GM18499 (cell line): ENCODE data around the gene SDE2.
"Not testable (repeated sequence)": the region's sequence is repeated elsewhere in the genome, so short reads cannot be mapped to it uniquely, and the experiment has no call there.

ENCODE experiments used
- ATAC-seq: cut with Tn5 transposase; IDR thresholded peaks from one replicate; pipeline ENCODE4 v1.9.1; 2021; ENCODE audit warnings: moderate number of reproducible peaks; ENCODE audit not compliant: insufficient read depth, unreplicated experiment

Gene SDE2

DNA sequence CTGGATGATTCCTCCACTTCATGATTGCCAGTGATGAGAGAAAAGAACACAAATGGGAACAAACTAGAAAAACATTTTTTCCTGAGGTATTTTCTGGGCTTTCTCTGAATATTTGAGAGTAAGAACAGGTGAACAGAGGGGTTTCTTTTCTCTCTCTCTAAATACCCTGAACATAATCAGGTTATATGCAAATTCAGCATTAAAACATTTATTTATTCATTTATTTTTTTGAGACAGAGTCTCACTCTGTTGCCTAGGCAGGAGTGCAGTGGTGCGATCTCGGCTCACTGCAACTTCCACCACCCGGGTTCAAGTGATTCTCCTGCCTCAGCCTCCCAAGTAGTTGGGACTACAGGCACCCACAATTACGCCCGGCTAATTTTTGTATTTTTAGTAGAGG lies 52.3 kb downstream of the SDE2 start:
- ATAC-seq: no peak

DNA sequence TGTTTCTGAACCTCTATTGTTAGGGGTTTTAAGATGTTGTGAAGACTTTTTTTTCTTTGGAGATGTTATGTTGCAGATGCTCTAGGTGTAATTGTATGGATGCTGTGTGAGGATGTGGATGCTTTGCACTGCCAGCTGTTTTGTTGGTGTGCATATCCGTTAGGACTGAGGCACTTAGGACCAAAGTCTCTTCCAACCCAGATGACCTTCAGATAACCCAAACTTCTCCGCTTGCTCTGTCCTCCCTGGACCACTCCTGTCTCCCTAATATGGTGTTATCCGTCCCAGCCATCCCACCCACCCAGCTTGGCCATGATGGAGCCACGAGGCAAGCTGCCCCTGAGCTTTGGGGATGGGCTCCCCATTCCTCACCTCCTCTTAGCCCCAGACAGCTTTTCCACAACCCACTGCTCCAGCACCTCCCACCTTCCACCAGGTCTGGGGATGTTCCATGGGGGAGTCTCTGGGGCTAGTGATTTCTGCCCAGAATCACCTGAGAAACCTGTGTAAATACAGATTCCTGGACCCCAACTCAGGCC lies 53.0 kb downstream of the SDE2 start:
- ATAC-seq: no peak

DNA sequence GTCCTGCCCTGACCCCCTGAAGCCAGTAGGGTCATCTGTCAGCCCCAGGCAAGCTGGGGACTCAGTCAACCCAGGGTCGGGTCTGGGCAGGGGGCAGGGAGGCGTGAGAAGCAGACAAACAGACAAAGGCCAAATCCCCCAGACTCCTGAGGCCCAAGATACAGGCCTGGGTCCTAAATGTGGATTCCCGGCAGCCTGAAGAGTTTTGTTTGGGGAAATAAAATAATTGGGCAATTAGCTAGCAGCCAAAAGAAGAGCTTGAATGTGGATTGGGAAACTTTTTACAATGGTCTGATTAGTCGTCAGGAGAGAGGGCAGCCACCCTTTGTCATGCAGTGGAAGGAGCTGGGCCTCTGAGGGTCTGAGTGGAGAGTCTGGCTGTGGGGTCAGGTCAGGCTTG lies 53.6 kb downstream of the SDE2 start:
- ATAC-seq: no peak

DNA sequence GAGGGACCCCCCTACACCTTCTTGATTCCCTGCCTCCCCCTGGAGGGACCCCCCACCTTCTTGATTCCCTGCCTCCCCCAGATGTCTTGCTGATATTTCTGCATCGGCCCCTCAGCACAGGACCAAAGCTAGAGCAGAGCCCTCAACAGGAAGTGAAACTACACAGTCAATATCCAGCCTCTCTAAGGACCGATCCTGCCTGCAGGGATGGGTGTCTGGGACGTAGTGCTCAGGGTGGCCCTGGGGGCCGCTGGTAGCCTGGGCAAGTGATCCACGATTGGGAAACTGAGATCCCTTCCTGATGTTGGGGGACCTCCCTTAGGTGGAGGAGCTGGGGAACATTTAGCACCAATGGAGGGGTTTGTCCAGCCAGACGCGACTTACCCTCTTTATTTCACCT lies 54.2 kb downstream of the SDE2 start:
- ATAC-seq: no peak

DNA sequence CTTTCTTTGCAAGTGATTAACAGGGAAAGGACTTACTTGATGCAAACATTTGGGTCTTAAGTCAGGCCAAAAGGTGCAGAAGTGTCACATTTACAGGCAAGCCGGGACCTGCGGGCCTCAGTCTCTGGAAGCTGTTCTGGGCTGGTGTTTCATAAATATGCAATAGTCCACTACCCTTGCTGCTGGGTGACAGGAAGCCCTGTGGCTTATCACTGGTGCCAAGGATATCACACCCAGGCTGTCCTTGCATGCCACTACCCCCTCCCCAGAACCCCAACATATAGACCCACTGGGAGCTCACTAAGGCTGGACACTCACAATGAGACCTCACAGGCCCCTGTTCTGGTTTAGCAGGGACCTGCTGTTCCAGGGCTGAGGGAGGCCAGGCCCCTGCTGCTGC lies 54.8 kb downstream of the SDE2 start:
- ATAC-seq: no peak

DNA sequence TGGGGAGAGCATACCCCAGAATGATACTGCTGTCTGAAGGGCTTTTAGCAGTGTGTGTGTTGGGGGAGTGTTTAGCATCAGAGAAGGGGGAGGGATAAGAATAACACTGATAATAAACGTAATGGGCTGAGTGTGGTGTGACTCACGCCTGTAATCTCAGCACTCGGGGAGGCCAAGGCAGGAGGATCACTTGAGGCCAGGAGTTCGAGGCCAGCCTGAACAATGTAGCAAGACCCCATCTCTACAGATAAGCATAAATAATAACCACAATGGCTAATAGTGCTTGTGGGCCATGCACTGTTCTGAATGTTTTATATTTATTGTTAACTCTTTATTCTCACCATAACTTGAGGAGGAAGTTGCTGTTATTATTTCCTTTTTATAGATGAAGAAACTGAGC lies 55.6 kb downstream of the SDE2 start:
- ATAC-seq: no peak

DNA sequence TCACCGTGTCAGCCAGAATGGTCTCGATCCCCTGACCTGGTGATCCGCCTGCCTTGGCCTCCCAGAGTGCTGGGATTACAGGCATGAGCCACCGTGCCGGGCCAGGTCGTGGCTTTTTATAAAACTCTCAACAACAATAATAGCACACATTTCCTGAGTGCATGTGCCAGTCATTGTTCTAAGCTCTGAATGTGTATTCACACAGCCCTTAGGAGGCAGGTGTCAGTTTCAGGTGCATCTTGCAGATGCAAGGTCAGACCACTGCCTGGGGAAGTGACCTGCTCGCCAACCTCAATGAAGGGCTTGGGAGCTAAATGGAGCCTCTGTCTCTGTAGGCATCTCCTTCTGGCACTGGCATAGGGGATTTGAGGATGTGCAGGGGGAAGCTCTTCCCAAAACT lies 56.6 kb downstream of the SDE2 start:
- peak; percentile 78 for ATAC-seq

DNA sequence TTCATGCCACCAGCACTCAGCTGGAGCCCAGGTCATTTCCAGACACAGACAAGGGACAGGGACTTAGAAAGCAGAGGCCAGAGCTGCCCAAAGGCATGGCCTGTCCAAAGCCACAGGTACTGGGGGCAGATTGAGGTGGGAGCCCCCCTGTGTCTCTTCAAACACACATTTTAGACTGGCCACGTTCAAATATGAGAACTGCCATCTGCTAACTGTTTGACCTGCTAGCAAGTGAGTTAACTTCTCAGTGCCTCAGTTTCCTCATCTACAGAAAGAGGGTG lies 57.3 kb downstream of the SDE2 start:
- no peak for ATAC-seq

DNA sequence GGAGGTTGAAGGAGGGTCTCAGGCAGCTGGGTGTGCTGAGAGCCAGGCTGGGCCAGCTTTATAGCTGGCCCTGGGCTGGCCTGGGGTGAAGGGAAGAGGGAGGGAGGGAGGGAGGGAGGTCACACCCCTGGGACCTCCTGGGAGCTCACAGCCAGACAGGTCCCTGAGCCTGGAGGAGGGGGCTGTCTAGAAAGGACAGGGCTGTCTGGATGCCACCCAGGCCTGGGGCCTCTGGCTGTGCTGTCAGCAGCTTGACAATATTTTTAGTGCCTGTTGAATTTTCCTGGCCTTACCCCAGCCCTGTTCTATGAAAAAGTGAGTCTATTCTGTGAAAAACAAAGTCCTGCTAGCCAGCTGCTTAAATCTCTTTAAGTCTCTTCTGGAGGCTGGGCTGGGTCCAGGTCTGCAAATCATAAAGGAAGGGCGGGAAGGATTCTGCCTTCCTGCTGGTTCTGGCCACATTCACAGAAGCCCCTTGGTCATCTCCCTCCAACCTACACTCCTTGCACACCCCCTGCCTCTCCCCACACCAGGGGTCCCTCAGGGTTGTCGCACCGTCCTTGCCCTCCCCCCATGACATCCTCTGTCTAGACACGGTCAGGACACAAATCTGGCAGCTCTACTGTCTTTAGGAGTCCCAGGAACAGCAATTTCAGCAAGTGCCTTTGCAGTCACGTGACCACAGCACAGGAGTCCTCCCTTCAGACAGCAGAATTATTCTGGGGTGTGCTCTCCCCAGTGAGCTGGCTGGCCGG lies 57.8 kb downstream of the SDE2 start, which contains the start of gene LEFTY2:
LEFTY2 (minus strand) TSS at position 34 of the 755 bp plus-strand sequence. CDS start 80 bp downstream, outside the sequence.
- no peak for ATAC-seq

DNA sequence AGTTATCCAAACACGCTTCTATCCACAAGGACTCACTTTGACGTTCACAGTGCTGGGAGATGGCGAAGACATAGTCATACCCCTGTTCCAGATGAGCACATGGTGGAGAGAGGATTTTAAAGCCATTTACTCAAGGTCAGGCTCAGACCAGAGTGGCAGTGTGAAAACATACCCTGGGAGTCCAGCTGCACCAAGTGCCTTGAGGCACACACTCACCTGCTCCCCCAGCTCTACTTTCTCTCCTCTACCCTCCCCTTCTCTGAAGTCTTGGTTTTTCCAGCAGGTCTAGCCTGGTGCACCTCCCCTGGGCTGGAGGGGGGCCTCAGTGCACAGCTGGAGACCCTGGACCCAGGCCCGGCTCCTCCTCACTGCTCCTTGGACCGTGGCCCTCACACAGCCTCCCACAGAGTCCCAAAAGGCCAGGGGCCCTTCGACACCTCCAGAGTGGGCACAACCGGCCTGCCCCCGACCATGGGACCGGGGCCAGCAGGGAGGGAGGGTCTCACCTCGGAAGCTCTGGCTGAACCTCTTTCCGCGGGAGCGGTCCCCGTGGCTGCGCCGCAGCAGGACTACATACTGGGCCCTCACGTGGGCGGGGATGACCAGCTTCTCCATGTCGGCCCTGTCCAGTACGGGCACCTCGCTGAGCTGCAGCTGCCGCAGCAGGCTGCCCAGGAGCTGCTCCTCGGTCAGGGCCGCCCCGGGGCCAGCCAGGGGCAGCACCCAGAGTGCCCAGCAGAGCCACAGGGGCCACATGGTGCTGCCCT lies 58.6 kb downstream of the SDE2 start:
- ATAC-seq: no peak

DNA sequence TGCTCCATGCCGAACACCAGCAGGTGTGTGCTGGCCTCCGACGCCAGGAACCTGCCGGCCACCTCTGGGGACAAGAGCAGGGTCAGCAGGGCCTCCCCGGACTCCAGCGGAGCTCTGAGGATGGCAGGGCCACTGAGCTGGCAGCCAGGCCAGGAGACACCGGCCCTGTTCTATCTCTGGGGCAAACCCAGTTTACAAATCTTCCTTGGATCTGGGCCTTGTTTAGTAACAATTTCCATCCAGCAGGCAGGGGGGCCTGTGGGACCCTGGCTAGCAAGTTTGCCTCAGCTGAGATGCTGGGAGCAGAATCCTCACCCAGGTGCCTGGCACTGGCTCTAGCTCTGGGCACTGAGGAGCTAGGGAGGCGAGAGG lies 59.2 kb downstream of the SDE2 start:
- ATAC-seq: not testable (repeated sequence)

DNA sequence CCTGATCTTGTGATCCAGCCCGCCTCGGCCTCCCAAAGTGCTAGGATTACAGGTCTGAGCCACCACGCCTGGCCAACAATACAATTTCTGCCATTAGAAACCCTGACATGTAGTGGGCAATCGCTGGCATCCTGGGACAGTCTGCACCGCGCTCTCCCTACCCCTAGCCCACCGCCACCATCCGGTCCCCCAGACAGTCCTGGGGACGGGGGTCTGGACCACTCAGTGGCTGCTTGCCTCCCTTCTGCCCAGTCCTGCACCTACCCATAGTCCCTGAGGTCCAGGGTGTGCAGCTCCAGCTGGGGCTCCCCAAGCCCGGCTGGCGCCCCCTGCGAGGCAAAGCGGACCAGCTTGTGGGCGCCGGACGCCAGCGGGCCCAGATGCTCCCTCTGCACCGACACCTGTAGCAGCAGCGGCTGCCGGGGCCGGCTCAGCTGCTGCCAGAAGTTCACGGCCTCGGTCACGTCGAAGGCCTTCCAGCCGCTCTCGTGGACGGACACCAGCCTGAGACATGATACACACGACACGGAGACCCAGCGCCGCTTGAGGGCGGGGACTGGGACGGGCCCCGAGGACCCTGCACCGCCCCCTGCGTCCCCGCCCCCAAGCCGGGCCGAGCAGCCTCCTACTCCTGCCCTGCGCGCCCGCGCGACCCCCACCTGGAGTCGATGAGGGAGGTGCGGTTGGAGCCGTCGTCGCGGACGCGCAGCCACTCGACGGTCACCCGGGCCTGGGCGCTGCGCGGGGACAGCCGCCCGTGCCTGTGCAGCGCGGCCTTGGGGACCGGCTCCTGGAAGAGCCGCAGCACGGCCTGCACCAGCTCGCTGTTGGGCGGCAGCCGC lies 59.8 kb downstream of the SDE2 start:
- not testable (repeated sequence) for ATAC-seq

DNA sequence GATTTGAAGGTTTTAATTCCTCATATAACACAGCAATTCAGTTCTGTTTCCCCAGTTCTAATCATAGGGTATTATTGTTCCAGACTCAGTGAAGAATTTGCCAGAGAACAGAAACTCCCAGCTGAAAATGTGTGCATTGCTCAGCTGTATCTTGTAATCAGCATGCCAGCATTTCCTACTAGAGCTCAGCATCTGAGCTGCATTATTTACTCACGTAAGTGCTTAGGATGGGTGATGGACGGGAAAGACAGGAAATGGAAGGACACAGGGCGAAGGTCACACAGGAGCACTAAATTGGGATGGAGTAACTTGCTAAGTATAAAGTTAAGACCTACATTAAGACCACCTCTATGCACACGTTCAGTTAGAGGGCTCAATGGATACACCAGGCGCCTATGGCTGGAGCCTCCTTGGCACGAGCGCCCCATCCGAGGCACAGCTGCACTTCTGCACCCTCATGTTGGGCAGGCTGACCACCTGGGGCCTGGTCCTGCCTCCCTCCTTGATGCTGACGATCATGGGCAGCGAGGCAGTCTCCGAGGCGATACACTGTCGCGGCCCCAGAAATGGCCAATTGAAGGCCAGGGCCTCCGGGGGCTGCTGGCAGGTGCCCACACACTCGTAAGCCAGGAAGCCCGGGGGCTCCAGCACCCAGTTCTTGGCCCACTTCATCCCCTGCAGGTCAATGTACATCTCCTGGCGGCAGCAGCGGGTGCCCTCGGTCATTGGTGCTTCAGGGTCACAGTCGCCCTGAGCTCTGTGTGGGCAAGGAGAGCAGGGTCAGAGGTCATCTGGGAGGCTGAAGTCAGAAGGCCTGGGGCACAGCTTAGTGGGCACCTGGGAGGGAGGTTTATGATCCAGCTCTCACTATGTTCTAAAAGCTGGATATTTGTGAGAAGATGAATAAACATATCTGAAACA lies 61.8 kb downstream of the SDE2 start:
- ATAC-seq: no peak

DNA sequence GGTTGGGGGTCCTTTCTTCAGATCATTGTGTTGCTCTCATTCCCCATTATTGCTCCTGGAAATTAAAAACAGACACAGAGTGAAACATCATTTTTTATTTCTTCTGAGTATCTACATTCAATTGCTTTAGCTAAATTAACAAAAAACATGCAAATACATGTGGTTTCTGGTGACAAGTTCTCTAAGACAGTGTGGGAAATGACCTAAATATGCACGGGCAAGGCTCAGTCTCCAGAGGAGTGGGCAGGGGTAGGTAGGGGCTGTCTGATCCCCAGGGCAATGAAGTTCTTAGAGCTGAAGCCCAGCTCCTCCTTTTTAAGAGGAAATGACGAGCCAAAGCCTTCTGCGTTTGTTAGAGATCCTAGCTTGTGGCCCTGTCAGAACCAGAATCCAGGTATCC lies 62.6 kb downstream of the SDE2 start:
- no peak for ATAC-seq

DNA sequence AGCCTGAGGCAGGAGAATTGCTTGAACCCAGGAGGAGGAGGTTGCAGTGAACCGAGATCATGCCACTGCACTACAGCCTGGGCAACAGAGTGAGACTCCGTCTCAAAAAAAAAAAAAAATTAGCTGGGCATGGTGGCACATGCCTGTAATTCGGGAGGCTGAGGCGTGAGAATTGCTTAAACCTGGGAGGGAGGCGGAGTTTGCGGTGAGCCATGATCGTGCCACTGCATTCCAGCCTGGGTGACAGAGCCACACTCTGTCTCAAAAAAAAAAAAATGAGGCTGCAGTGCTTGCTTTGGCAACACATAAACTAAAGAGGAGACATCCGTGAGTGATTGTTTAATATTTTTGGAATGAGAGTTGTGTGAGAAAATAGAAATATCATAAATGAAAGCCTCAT lies 63.1 kb downstream of the SDE2 start:
- not testable (repeated sequence) for ATAC-seq

DNA sequence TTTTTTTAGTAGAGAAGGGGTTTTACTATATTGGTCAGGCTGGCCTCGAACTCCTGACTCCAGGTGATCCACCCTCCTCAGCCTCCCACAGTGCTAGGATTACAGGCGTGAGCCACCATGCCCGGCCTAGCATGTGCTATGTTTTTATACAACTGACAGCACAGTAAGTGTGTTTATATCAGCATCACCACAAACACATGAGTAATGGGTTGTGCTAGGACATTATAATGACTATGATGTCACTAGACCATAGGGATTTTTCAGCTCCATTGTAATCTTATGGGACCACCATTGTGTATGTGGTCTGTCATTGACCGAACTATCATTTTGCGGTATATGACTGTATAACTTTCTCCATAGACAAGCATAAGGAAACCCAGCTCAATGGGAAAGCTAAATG lies 64.4 kb downstream of the SDE2 start:
- no peak for ATAC-seq

DNA sequence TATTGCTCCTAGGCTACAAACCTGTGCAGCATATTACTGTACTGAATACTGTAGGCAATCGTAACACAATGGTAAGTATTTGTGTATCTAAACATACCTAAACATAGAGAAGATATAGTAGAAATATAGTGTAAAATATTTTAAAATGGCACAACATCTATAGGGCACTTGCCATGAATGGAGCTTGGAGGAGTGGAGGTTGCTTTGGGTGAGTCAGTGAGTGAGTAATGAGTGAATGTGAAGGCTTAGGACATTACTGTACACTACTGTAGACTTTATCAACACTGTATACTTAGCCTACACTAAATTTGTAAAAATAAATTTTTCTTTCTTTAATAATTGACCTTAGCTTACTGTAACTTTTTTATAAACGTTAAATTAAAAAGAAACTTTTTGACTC lies 66.1 kb downstream of the SDE2 start:
- no peak for ATAC-seq
